CD4-positive, alpha-beta T cell treated with Interleukin-17A for 4 hours (primary cell): ENCODE data around the gene GNB1.
"Not testable (repeated sequence)": the region's sequence is repeated elsewhere in the genome, so short reads cannot be mapped to it uniquely, and the experiment has no call there.

ENCODE experiments used
- DNase-seq: peaks from one replicate; pipeline ENCODE4 v3.0.0-alpha.2; 2020; ENCODE audit warnings: mixed read lengths

The GNB1 gene

DNA sequence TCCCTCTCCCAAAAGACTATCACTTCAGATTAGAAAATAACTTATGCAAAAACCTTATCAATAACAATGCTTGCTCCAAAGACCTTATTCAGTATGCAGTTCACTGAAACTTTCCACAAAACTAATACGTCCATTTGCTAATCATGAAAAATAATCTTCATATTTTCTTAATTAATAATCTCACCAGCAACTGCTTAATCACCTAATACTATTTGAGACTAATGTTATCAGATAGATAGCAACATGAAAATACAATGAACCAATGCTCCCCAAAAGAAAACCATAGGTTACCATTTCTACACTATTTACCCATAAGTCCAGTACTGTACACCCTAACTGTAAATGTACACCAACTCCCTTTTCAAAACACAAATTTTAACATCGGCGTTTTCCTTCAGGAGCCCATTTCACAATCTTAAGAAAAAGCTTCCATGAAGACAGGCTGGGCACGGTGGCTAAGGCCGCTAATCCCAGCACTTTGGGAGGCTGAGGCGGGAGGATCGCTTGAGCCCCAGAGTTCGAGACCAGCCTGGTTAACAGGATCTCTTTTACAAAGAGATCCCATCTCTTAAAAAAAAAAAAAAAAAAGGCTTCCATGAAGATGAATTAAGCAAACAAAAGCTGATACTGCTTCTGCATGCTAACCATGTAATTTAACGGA is 1.7 kb downstream of the GNB1 start:
- no peak for DNase-seq

DNA sequence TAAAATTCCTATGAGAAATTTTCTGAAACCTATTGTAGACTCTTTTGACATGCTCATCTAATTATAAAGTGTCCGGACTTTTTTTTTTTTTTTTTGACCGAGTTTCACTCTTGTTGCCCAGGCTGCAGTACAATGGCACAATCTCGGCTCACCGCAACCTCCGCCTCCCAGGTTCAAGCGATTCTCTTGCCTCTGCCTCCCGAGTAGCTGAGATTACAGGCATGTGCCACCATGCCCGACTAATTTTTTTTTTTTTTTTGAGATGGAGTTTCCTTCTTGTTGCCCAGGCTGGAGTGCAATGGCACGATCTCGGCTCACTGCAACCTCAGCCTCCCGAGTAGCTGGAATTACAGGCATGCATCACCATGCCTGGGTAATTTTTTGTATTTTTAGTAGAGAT is 7.0 kb downstream of the GNB1 start:
- DNase-seq = not testable (repeated sequence)

DNA sequence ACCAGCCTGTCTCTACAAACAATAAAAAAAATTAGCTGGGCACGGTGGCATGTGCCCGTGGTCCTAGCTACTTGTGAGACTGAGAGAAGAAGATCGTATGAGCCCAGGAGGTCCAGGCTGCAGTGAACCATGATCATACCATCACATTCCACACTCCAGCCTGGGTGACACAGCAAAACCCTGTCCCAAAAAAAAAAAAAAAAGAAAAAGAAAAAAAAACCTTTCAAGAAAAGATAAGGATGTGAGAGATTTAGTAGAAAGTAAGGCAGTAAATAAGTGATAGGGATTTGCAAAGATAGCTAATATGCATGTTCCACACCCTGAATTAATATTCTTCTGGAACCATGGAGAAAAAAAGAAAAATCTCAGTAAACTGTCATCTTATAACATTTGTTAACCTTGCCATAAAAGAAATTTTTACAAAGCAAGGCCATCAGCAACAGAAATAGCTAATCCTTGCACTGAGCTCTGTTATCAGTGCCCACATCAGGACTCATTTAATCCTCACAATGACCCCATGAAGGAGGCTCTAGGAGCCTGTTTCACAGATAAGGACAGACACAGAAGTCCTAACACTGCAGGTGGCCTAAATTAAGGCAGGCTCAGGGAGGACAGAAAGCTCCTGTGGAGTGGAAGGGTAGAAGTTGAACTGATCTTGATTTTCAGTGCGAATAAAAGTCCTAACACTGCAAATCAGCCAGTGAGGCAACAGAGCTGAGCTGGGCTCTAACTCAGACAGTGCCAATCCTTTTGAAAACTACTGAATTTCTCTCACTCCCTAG is 7.6 kb downstream of the GNB1 start:
- DNase-seq = no peak

- no peak for DNase-seq
Observed at GRCh38 chr1:1881727-1882126, 9.2 kb downstream of the GNB1 start.

- DNase-seq = no peak
Observed at GRCh38 chr1:1880617-1881312, 10.1 kb downstream of the GNB1 start.

DNA sequence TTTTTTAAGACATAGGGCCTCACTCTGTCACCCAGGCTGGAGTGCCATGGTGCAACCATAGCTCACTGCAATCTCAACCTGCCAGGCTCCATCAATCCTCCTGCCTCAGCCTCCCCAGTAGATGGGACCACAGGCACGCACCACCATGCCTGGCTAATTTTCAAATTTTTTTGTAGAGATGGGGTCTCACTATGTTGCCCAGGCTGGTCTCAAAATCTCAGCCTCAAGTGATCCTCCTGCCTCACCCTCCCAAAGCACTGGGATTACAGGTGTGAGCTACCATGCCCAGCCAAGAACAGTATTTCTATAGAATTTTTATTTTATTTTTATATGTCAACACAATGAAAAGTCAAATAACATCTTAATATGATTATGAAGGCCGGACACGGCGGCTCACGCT is 10.9 kb downstream of the GNB1 start:
- DNase-seq = no peak

DNA sequence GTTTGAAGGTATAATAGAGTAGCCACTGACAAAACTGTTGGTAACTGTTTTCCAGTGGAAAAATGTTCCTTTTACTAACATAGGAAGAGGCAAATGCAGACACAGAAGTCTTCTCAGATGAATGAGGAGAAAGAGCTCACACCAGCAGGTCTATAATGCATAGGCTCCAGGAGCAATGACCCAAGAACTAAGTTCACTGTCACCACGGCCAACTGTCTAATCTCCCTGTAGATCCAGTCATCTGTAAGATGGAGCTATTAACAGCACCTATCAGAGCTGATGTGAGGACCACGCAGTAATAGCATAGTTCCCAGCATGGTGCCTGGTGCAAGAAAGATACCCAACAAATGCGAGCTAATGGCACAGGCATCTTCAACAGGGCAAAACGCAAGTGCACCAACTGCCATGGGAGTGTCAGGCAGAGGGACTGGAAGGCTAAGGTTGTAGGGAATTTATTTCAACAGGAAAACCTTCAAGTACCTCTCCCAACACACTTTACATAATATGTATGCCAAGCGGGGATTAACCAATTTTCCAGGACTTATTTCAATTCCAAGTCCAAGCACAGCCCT is 12.9 kb downstream of the GNB1 start:
- no peak for DNase-seq

DNA sequence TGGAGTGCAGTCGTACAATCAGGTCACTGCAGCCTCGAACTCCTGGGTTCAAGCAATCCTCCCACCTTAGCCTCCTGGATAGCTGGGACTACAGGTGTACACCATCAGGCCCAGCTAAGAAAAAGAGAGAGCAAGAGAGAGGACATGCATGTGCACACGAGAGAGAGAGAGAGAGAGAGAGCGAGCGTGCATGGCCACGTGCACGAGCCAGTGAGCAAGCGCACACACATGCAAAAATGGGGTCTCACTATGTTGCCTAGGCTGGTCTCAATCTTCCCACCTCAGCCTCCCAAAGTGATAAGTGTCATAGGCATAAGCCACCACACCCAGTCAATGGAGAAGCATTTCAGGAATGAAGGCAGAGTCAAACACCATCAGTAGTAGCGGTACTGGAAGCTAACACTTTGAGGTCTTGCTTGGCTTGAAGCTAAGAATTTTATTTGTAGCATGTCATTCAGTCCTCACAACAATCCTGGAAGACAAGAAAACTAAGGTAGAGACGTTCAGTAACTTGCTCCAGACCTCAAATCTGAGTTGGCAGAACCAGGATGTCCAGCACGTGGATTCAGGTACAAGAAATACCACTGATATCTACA is 14.5 kb downstream of the GNB1 start:
- DNase-seq = no peak

DNA sequence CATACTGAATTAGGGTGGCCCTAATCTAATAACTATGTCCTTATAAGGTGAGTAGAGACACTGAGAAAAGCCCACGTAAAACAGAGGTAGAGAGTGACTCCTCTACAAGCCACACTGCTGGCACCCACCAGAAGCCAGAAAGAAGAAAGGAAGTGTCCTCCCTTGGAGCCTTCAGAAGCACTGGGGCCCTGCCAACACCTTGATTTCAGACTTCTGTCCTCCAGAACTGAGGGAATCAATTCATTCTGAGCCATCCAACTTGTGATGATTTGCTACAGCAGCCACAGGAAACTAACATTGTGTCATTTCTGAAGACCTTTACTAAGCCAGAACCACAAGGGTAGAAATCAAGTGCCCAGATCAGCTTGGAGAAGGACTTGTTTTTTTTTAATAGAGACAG is 15.0 kb downstream of the GNB1 start:
- no peak for DNase-seq

GRCh38 chr1:1874901-1875300 is 16.0 kb downstream of the GNB1 start:
- no peak for DNase-seq

GRCh38 chr1:1873186-1873585 is 17.7 kb downstream of the GNB1 start:
- DNase-seq = no peak

- no peak for DNase-seq
Observed at GRCh38 chr1:1872329-1872994, 18.4 kb downstream of the GNB1 start.

DNA sequence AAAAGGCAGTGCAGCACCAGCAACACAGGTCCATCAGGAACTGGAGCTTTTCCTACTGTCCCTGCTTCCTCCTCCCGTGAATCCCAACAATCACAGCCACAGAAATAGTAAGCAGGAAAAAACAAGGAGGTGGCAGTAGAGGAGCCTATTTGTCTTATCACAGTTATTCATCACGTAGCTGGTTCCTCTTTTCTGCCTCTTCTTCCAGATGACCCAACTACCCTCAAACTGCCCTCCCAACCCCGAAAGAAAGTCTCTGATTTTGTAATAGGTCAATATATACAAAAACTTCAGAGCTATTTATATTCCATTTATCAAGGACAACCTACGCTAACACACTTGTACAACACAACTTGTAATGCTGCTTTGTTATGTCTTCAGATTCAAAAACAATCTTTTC is 21.4 kb downstream of the GNB1 start:
- DNase-seq = no peak

- DNase-seq = no peak
Observed at GRCh38 chr1:1867164-1867563, 23.7 kb downstream of the GNB1 start.

DNA sequence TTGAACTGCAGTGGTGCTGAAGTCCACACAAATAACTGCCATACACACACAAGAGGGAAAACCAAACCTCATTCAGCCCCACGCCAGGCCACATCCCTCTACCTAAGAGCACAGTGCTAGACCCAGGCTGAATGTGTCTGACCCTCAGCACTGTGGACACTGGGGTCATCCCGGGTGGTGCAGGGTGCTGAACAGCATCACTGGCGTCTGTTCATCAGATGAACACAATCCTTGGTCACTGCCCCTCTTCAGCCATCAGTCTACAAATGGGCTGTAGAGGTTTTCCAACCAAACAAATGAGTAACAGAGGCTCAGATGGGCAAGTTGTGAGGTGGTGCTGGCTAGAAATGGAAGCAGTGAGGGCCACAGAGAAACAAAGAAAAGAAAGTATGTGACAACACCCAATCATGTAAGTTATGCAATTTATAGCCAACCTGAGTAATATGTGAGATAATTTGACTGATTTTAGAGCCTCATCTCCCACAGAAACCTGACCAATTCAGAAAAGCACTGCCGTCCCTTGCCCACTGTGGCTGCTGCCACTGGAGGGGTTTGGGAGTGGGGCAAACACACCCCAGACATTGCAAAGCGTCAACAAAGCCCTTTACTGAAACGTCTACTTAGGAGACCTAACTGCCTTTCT is 27.9 kb downstream of the GNB1 start:
- DNase-seq = no peak

DNA sequence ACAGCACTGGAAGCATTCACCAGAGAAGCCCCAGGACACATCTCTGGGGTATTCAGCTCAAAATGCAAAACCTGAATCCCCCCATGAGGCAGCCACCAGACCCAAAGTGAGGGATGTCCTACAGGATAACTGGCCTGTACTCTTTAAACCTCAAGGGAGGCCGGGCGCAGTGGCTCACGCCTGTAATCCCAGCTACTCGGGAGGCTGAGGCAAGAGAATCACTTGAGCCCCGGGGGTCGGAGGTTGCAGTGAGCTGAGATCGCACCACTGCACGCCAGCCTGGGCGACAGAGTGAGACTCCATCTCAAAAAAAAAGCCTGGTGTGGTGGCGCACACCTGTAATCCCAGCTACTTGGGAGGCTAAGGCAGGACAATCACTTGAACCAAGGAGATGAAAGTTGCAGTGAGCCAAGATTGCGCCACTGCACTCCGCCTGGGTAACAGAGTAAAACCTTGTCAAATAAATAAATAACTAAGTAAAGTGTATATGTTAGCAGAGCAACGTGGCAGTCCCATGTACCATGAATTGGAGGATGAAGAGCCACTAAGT is 29.1 kb downstream of the GNB1 start:
- not testable (repeated sequence) for DNase-seq

DNA sequence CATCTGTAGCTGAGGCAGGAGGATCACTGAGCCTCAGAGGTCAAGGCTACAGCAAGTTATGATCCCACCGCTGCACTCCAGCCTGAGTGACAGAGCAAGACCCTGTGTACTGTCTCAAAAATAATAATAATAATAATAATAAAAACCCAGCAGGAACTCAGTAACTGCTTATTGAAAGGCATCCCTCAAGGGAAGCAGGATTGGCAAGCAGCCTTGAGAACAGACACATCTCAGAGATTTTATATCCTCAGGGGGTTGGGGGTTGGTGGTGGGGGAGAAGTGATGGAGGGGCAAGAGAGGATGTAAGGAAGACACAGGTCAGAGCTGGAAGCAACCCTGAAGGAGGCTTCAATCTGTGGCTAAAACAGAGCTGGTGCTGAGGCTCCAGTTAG is 29.6 kb downstream of the GNB1 start:
- no peak for DNase-seq

DNA sequence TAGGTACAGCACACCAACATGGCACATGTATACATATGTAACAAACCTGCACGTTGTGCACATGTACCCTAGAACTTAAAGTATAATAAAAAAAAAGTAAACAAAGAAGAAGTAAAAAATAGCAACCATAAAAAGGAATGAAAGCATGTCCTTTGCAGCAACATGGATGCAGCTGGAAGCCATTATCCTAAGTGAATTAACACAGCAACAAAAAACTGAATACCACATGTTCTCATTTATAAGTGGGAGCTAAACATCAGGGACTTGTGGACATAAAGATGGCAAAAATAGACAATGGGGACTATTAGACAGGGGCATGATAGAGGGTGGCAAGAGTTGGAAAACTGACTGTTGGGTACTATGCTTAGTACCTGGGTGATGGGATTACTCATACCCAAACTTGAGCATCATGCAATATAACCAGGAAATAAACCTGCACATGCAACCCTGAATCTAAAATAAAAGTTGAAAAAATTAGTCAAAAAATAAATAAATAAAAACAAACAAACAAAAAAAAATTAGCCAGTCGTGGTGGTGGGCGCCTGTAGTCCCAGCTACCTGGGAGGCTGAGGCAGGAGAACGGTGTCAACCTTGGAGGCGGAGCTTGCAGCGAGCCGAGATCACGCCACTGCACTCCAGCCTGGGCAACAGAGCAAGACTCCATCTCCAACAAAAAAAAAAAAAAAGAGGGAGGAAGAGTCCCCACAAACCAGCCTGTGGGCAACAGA is 30.8 kb downstream of the GNB1 start:
- not testable (repeated sequence) for DNase-seq

- peak; percentile 50 for DNase-seq
Observed at GRCh38 chr1:1858382-1859086, 32.4 kb downstream of the GNB1 start.

GRCh38 chr1:1857096-1857703 is 33.7 kb downstream of the GNB1 start:
- DNase-seq = no peak
